ENCODE measurements around the gene ATG3.
"Not testable (repeated sequence)": the region's sequence is repeated elsewhere in the genome, so short reads cannot be mapped to it uniquely, and the experiment has no call there.

The ATG3 gene

GRCh38 chr3:112579697-112580096 is 17.9 kb upstream of the ATG3 start:
- no peak for TF ChIP-seq CTCF (IDR thresholded peaks at IDR 0.05)
- Histone ChIP-seq H3K9me3 (no peaks in the 10 kb centered on the region), H3K36me3 (peaks cover 42% of the 10 kb centered on the region), H3K27ac (peak overlapping the region; percentile 73), H3K4me1 (ENCODE audit: control insufficient read depth in 1 of 2, insufficient read depth in 1 of 2, low read depth in 1 of 2, low read length in 1 of 2) (peaks cover 24 to 29% of the 10 kb centered on the region in 2 experiments), H3K4me3 (ENCODE audit: low read depth in 1 of 2, low read length in 1 of 2) (no peak overlapping the region), H3K27me3 (no peaks in the 10 kb centered on the region)

DNA sequence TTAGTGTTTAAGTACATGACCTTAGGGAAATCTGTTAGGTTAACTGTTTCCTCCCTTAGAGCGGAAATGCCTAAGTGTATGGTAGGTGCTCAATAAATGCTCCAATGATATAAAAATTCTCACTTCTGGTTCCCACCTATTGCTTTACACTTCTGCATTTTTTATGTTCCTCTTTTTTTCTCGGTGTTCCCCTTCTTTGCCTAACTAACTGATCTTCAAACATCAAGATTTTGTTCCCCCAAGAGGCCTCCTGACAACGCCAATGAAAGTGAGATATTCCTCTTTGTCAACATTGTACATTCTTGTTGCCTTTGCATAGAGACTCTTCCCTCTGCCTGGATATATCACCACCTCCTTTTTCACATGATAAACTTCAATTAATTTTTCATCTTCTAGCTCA is 17.5 kb upstream of the ATG3 start:
- Histone ChIP-seq H3K4me1 (ENCODE audit: control insufficient read depth in 1 of 2, insufficient read depth in 1 of 2, low read depth in 1 of 2, low read length in 1 of 2) (peaks cover 24 to 29% of the 10 kb centered on the region in 2 experiments), H3K36me3 (peaks cover 38% of the 10 kb centered on the region), H3K4me3 (ENCODE audit: low read depth in 1 of 2, low read length in 1 of 2) (no peak overlapping the region), H3K27ac (peak overlapping the region; percentile 73), H3K27me3 (no peaks in the 10 kb centered on the region), H3K9me3 (no peaks in the 10 kb centered on the region)
- no peak for TF ChIP-seq CTCF (IDR thresholded peaks at IDR 0.05)

- peaks cover 15% of the 10 kb centered on the region for H3K36me3 ChIP-seq
- no peaks in the 10 kb centered on the region for H3K9me3 ChIP-seq
- H3K27ac ChIP-seq, result peak overlapping the region; percentile 74
- H3K27me3 ChIP-seq, result no peaks in the 10 kb centered on the region
- no peak overlapping the region for H3K4me3 ChIP-seq (ENCODE audit: low read depth in 1 of 2, low read length in 1 of 2)
- no peak for TF ChIP-seq CTCF (IDR thresholded peaks at IDR 0.05)
- H3K4me1 ChIP-seq (ENCODE audit: control insufficient read depth in 1 of 2, insufficient read depth in 1 of 2, low read depth in 1 of 2, low read length in 1 of 2), result peaks cover 44 to 49% of the 10 kb centered on the region in 2 experiments
These were observed 10.9 kb upstream of the ATG3 start for GRCh38 chr3:112572701-112573100.

GRCh38 chr3:112569265-112569664 is 7.5 kb upstream of the ATG3 start:
- Histone ChIP-seq H3K27me3 (no peaks in the 10 kb centered on the region), H3K27ac (peak overlapping the region; percentile 68), H3K36me3 (peaks cover 9% of the 10 kb centered on the region), H3K4me3 (ENCODE audit: low read depth in 1 of 2, low read length in 1 of 2) (peak overlapping the region in 1 of 2 experiments; percentile 15), H3K9me3 (no peaks in the 10 kb centered on the region), H3K4me1 (ENCODE audit: control insufficient read depth in 1 of 2, insufficient read depth in 1 of 2, low read depth in 1 of 2, low read length in 1 of 2) (peaks cover 45 to 51% of the 10 kb centered on the region in 2 experiments)
- TF ChIP-seq CTCF (IDR thresholded peaks at IDR 0.05), result no peak

GRCh38 chr3:112568642-112569041 is 6.9 kb upstream of the ATG3 start:
- Histone ChIP-seq H3K36me3 (peaks cover 9% of the 10 kb centered on the region), H3K27ac (peak overlapping the region; percentile 68), H3K27me3 (no peaks in the 10 kb centered on the region), H3K4me1 (ENCODE audit: control insufficient read depth in 1 of 2, insufficient read depth in 1 of 2, low read depth in 1 of 2, low read length in 1 of 2) (peaks cover 50 to 57% of the 10 kb centered on the region in 2 experiments), H3K4me3 (ENCODE audit: low read depth in 1 of 2, low read length in 1 of 2) (no peak overlapping the region), H3K9me3 (no peaks in the 10 kb centered on the region)
- no peak for TF ChIP-seq CTCF (IDR thresholded peaks at IDR 0.05)

GRCh38 chr3:112564940-112565305 is 3.2 kb upstream of the ATG3 start:
- Histone ChIP-seq H3K4me3 (ENCODE audit: low read depth in 1 of 2, low read length in 1 of 2) (no peak overlapping the region), H3K27ac (no peak overlapping the region), H3K27me3 (no peaks in the 10 kb centered on the region), H3K36me3 (no peaks in the 10 kb centered on the region), H3K9me3 (no peaks in the 10 kb centered on the region), H3K4me1 (ENCODE audit: control insufficient read depth in 1 of 2, insufficient read depth in 1 of 2, low read depth in 1 of 2, low read length in 1 of 2) (peaks cover 52 to 54% of the 10 kb centered on the region in 2 experiments)
- no peak for TF ChIP-seq CTCF (IDR thresholded peaks at IDR 0.05)

DNA sequence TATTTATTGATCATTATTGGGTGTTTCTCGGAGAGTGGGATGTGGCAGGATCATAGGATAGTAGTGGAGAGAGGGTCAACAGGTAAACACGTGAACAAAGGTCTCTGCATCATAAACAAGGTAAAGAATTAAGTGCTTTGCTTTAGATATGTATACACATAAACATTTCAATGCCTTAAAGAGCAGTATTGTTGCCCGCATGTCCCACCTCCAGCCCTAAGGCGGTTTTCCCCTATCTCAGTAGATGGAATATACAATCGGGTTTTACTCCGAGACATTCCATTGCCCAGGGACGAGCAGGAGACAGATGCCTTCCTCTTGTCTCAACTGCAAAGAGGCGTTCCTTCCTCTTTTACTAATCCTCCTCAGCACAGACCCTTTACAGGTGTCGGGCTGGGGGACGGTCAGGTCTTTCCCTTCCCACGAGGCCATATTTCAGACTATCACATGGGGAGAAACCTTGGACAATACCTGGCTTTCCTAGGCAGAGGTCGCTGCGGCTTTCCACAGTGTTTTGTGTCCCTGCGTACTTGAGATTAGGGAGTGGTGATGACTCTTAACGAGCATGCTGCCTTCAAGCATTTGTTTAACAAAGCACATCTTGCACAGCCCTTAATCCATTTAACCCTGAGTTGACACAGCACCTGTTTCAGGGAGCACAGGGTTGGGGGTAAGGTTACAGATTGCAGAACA is 2.6 kb upstream of the ATG3 start:
- H3K4me1 ChIP-seq (ENCODE audit: control insufficient read depth in 1 of 2, insufficient read depth in 1 of 2, low read depth in 1 of 2, low read length in 1 of 2), result peaks cover 52 to 54% of the 10 kb centered on the region in 2 experiments
- H3K9me3 ChIP-seq; H3K27me3 ChIP-seq; H3K4me3 ChIP-seq (ENCODE audit: low read depth in 1 of 2, low read length in 1 of 2); H3K36me3 ChIP-seq: not testable (repeated sequence)
- peak overlapping the region; percentile 93 for H3K27ac ChIP-seq
